Body of pancreas (tissue), 4 donors: ENCODE data around the gene DACH2.

ENCODE experiments used
- CTCF ChIP-seq, 7 experiments: fragments of 450-650 bp in 4 of 7; fragments of 200-600 bp in 3 of 7; sonication (generic) in 3 of 7; IDR thresholded peaks; one replicate each; pipeline ENCODE4 v1.5.1; 2016 to 2019; ENCODE audit warnings: antibody characterized with exemption in 7 of 7
- POLR2A ChIP-seq, 3 donors: fragments of 450-650 bp; IDR thresholded peaks; one replicate each; pipeline ENCODE4 v1.6.1; 2016; ENCODE audit warnings: antibody characterized with exemption in 3 of 3, mild to moderate bottlenecking in 2 of 3

DNA sequence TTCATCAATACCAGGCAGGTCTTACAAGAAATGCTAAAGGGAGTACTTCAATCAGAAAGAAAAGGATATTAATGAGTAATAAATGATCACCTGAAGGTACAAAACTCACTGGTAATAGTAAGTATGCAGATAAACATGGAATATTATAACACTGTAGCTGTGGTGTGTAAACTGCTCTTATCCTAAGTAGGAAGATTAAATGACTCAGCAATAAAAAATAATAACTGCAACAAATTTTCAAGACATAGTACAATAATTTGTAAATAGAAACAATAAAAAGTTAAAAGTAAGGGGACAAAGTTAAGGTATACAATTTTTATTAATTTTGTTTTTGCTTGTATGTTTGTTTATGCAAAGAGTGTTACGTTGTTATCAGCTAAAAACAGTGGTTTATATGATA lies 43.7 kb upstream of the DACH2 start:
- TF ChIP-seq CTCF (IDR thresholded peaks at IDR 0.05) (no peak), POLR2A (IDR thresholded peaks at IDR 0.05) (no peak)
